Stimulated activated CD8-positive, alpha-beta memory T cell treated with anti-CD3 and anti-CD28 coated beads, Interleukin-12 subunit alpha, Interleukin-12 subunit beta, amount 100 ng/mL, for 24 hours (primary cell): ENCODE results near the gene TRIM54.
A peak's percentile ranks its signal among the peaks of the same experiment; 100 is the strongest.

Experiments
- DNase-seq: peaks from one replicate; pipeline ENCODE4 v3.0.0-alpha.2; 2020; ENCODE audit errors: extremely low read depth

TRIM54 gene

DNA sequence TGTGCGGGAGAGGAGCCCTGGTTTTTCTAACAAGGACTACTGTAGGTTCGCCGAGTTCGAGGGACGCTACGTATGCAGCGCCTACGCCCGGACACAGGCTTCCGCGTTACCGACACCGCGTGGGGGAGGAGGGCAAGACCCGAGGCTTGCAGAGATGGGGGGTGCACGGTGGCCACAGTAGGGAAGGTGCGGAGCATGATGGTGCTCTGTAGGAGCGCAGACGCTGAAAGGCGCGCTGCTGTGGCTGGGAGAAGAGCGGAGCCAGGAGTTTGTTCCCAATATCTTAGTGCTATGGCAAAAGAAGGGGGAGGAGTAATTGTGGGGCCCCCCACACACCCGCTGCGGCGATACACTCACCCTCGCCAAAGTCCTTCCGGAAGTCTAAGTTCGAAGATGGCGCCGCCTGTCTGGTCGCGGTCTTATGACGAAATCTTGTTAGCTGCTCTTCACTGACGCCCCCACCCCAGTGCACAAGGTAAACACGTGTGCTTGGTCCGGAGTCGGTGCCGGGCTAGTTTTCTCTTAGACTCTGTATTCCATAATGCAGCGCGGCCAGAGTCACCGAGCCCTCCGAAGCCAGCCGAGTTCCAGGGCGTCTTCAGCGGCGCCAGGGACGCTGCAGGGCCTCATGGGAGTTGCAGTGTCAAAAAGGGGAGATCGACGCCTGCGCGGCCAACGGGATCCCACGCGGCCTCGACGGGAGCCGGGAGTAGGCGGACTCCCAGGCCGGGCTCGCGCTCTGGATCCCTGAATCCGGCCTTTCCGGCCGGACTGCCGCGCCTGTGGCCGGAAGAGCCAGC lies 74.4 kb downstream of the TRIM54 start, which contains the start of gene GTF3C2:
TSS of gene GTF3C2 (minus strand) at position 383 of the 800 bp plus-strand sequence. CDS start 13,210 bp downstream, outside the sequence.
- DNase-seq = peak; percentile 83
